GM21737 (cell line): ENCODE measurements around the gene SESTD1.

Source experiments
- ATAC-seq: cut with Tn5 transposase; IDR thresholded peaks from one replicate; pipeline ENCODE4 v1.9.1; 2021; ENCODE audit warnings: mild to moderate bottlenecking, moderate library complexity; ENCODE audit not compliant: unreplicated experiment

SESTD1 gene

DNA sequence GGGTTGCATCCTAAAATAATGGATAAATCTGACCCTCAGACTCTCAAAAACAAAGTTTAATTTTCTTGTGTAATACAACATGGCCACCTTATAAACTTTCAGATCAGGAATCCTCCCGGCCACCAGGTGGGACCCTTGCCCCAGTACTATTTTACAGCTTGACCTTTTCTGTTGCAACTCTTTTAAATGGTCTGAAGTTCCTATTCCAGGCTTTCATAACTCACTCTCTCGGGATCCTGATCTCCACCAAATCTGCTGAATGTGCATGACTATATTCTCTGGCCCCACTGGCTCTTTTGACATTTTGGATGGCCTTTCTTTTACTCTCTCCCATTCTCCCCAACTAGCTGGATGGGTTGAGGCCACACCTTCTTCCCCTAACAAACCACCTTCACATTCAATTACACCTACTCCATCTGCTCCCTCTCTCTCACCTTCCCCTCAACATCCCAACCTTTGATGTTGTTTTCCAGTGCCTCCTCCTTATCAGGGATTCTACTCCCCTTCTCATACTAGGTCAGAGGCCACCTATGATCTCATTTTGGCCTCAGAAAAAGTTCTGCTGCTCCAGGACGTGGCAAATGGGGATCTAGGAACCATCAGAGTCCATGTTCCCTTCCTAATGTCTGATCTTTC, 70.8 kb downstream of the SESTD1 start:
- ATAC-seq = no peak

DNA sequence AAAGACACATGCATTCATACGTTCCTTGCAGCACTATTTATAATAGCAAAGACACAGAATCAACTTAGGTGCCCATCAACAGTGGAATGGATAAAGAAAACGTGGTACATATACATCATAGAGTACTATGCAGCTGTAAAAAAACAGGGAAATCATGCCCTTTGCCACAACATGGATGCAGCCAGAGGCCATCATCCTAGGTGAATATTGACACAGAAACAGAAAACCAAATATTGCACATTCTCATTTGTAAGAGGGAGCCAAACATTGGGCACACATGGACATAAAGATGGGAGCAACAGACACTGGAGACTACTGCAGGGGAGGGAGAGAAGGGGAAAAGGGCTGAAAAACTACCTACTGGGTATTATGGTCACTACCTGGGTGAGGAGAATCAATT, 73.5 kb downstream of the SESTD1 start:
- no peak for ATAC-seq

DNA sequence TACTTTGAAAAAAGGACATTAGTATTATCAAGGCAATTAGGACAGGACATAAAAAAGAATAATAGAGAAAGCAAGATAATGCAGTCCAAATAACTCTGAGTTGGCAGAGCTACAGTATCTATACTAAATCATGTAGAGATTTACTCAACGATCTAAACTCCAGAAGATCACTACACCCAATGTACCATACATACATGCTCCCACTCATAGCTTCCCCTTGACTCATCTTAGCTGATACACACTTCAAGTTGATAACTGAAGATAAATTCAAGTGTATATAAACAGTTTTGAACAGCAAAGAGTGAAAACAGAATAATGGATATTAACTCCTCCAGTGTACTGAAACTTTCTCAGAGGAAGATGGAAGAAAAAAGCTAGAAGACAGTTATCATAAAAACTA, 78.5 kb downstream of the SESTD1 start:
- no peak for ATAC-seq

DNA sequence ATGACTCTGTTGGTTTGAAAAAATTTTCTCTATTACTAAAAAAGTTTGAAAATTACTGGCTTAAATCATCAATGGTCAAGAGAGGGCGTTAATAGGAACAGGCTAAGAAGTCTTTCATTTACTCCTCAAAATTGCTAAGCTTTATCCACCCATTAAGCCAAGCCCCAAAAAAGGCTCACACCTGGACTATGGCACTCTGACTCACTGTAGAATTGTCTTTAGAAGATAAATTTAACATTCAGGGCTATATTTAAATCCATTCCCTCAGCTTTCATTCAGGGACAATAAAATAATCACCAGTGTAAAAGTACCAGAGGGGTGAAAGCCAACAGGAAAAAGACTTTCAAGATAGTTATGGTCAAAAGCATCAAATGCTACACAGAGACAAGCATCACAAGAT, 80.0 kb downstream of the SESTD1 start:
- ATAC-seq = no peak

DNA sequence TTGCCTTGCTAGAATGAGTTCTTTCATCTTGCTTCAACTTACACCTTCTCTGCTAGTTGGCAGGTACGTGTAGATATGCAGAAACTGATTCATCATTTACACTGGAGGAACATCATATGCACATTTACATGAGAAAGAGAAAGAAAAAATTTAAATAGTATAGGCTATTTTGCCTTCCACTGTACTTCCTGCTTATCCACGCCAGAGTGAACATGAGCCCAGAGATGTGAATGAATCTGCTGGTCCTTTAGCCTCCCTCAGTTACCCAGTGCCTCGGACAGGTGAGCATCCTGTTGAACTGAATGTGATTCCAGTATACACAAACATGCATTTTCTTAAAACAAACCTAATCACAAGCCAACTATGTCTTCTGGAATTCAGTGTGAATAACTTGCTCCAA, 83.6 kb downstream of the SESTD1 start:
- peak; percentile 83 for ATAC-seq

DNA sequence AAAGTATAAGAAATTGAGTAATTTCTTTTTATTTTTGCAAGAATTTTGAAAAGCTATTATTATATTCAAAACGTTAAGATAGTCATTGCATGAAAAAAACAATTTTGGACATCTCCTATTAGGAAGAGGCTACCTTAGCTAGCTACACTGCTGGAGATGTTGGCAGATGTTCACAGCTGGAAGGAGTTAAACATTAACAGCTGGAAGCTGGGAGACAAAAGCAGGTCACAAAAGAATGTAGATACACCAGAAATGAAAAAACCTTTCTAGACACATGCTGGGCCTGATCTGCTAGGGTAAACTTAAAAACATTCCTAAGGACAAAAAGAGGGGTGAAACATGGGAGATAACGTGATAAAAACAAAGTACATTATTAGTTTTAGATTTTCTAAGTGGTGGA, 84.4 kb downstream of the SESTD1 start:
- ATAC-seq = no peak

DNA sequence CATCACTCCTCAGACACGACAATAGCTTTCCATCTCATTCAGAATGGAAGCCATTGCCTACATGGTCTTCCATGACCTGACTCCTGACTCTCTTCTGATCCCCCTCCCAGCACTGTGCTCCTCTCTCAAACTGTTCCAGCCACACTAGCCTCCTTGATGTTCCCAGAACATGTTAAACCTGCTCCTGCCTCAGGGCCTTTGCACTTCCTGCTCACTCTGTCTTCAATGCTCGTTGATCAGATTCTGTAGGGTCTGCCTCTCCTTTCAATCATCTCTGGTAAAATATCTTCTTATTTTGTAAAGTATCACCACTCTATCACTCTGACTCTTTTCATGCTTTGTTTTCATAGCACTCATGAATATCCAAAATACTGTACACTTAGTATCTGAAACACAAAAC, 84.9 kb downstream of the SESTD1 start:
- no peak for ATAC-seq

DNA sequence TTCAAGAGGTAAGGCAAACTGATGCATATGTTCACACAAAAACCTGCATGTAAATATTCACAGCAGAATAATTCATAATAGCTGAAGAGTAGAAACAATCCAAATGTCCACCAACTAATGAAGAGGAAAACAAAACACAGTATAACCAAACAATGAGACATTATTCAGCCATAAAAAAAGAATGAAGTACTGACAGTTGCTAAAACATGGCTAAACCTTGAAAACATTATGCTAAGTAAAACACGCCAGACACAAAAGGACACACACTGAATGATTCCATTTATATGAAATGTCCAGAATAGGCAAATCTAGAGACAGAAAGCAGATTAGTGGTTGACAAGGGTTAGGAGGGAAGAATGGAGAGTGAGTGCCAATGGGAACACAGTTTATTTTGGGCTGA, 86.9 kb downstream of the SESTD1 start:
- no peak for ATAC-seq

DNA sequence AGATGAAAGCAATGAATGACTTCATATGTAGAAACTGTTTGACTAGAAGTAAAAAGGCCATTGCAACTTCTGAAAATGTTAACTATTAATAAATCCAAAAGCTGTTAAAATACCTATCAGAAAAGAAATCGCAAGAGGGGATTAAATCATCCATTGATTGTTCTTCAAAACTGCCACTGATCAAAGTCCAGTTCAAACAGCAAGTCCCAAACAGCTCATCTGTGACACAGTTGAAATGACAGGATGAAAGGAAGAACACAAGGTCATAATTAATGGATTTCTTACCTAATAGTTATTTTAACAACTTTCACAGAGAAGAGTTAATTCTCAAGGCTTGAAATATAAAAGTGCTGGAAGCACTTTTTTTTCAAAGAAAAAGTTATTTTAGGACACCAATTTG, 90.4 kb downstream of the SESTD1 start:
- no peak for ATAC-seq

DNA sequence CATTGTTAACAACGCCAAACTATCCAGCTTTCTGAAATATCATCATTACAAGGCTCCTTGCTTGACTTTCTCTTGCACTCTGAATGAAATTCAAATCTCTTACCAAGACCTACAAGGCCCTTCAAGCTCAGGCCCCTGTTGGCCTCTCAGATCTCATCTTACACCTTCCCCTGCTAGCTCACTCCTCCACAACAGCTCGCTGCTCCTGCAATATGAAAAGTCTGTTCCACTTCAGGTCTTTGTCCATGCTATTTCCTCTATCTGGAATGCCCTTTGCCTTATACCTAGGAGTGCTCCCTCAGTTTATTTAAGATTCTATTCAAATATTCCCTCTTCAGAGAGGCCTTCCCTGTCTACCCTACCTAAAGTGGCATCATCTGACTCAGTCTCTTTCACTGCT, 91.7 kb downstream of the SESTD1 start:
- no peak for ATAC-seq

DNA sequence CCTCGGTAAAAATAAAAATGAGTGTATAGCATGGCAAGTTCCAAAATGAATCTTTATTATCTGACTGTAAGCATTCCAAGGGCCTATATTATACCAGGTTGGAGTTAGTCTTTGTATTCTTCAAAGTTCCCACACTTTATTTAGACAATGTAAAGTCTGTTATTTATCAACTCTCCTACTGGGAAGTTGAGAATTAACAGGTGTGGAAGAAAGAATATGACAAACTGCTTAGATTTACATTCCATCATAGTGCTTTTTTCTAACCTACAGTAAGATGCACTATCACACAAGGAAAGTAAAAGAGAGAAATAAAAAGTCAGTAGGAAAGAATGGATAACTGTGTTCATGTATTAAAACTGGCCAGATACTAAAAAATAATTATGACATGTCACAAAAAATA, 93.3 kb downstream of the SESTD1 start:
- ATAC-seq = no peak

DNA sequence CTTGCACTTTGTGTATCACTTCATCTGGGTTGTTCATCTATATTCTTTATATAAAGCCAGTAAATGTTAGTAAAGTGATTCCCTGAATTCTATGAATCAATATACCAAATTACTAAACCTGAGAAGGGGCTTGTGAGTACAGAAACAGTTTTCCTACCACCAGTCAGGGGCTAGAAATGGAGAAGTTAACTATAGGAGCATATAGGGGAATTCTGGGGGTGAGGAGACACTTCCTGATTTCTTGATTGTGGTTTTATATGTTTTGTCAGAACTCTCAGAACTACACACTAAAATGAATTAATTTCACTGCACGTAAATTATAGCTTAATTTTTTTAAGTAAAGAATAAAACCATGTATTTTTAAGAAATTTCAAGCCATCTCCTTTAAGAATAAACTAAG, 93.7 kb downstream of the SESTD1 start:
- ATAC-seq = no peak

DNA sequence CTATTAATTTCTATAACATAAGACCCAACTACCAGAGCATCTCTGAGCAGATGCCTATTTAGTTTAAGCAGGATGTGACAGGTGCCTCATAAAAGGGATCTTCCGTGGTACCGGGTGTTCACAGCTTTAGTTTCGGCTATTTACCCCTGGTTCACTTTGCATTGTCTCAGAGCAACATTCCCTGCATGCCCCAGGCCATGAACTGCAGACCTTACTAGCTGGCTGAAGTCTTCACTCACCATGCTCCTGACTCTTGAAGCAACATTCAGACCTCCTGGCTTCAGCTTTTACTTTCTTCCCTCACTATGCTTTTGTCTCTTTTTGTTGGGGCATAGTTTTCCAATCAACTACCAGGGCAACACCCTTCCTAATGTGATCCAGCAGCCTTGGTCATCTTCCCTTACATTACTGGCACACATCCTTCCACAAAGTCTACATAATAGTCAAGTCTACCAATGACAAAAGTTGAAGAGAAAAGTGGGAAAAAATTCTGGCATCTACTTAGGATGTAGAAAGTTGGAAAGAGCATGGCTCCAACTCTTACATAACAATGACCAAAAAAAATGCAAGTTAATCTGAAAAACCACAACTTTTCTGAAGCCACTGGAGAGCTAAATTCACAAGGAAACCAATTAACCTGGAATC, 99.2 kb downstream of the SESTD1 start:
- no peak for ATAC-seq

DNA sequence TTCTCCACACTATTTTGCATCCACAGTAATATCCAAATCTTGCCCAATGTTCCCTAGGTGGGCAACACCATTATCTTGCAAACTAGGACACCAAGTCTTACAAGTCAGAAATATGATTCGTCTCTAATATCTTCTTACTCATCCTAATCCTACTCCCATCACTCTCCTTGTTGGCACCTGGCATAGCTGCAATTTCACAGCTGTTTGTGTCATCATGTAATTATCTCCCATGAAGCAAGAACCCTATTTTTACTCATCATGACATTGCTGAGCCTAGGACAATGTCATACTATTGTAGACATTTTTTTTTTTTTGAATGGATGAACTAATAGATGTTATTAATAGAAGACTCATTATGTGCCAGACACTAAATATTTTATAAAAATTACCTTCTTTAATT, 123.4 kb downstream of the SESTD1 start:
- no peak for ATAC-seq

DNA sequence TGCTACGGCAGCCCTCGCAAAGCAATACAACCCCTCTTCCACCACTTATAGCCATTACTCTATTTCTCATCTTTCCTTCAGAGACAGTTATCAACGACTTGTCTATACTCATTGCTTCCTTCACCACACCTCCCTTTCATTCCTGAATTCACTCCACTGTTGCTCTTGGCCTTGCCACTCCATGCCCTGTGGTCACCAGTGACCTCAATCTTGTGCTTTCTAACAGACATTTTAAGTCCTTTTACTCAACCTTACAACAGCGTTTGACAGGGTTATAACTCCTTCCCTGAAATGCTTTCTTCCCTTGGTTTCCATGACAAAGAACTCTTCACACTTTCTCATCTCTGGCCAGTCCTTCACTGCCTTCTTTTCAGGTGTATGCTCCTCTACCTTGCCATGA, 124.1 kb downstream of the SESTD1 start:
- no peak for ATAC-seq

DNA sequence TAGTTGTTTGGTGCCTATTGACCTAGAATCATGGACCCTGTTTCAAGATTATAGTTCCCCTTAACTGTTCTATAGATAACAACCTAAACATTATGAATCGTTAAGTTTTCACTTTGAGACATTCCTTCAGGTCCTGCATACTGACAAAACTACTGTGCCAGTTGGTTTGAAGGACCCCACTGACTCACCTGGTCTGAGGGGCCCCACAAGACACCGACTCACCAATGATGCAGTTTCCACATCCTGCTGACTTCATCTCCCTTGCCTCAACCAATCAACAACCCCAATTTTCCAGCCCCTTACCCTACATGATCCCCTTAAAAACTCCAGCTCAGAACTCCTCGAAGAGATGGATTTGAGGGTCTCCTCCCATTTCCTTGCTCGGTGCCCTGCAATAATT, 125.1 kb downstream of the SESTD1 start:
- ATAC-seq = no peak

DNA sequence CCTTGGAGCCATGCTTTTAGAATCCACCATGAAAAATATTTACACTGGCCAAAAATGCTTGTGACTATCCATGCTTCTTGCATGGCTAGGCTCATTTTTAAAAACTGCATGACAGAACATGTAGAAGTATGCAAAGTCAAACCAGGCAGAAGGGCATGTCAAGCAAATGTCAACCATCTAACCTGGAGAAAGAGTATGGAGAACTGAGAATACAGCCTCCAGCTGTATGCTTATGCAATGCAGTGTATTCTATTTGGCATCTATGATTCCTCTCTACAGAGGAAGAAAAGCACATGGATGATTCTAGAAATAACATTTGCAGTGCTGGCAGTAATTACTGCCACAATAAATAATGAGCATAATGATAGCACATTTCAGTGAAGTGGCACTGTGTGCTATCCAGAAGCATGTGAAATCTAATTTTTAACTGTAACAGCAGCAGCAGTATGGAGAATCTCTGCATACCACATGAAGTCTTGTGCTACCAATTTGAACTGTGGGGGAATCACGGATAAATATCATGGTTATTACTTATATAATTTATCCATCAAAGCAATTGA, 127.4 kb downstream of the SESTD1 start:
- no peak for ATAC-seq

DNA sequence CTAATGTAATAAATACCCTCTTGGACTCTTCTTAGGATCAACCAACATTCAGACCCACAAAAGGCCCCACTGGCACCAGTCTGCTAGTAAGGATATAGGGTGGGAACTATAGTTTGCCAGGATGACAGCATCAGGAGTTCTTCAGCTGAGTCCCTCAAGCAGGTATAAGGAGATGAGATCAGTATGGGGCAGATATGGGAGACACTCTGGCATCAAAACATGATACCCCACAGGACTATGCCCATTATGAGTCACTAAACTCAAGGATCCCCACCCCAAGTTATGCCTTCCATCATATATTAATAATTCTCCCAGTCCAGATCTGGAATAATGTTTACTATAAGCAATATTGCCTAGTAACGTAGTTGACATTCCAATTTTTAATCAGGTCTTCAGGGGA, 131.6 kb downstream of the SESTD1 start:
- no peak for ATAC-seq

DNA sequence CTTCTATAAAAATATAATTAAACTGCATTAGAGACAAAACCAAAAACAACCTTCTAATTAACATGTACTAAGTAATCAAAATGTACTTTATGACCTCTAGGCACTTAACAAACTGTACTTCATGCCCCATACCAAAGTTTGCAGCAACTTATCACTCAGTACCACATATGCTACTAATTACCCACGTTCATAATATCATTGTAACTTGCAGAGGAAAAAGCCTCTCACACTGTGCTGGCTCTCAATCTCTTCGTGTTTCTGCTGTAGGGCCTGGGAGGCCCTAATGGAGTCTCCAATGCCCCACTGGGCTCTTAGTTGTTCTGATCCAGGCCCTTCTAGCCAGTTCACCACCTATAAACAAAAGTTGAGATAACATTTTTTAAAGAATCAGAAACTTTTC, 132.6 kb downstream of the SESTD1 start:
- no peak for ATAC-seq

DNA sequence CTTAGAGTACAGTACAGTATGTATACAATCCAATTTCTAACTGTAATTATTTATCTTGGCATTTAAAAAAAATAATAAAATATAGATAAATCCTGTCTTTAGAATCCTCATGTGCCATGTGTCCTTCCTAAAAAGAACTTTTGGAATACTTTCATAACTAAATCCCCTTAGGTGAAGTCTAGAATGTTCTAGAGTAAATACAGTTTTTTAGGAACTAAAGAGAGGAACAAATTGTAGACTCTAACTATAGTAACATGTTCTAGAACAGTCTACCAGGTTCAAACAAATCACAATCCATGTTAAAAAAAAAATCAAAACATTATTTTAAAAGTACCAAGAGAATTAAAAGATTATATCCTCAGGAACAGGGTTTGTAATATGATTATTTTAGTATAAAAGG, 134.1 kb downstream of the SESTD1 start:
- no peak for ATAC-seq

DNA sequence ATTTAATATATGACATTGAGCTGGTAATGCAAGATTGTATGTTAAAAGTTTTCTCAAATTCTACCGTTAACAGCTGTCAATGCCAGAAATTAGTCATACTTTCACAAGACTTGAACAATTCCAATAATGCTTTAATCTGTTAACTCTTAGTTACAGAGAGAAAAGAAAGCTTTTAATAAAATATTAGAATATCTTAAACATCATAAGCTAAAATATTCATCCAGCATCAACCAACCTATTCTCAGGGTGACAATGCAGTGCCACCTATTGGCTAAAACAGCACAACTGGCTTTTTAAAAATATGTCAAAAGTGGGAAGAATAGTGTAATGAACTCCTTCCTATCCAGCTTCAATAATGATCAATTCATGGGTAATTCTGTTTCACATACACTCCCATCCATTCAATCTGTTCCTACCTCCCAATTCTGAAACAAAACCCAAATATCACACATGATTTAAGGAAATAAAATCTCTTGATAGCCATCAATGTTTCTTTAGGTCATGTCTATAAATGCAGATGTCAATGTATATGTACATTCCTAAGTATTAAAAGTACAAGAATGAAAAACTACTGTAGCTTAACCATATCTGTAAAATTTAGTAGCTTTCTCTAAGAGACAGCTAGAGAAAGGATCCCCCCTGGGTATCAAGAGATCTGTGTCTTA, 134.9 kb downstream of the SESTD1 start:
- no peak for ATAC-seq

DNA sequence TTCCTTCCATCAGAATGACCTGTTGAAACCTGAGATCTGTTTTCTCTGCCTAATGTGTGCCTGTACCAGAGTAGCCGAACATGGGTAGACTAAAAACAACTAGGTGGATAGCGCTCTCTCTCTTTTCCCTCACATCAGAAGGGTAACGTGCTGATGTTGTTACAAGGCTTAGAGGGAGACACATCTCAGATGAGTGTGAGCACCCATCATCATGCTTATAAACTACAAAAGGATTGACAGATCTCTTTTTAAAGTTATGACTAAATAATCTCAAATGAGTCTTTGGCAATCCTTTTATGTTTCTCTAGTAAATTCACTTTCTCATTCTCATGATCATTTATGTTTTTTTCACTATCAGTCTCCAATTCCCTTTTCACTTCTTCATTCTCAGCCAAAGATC, 139.2 kb downstream of the SESTD1 start:
- no peak for ATAC-seq
